GM19324 (cell line): ENCODE measurements around the gene SNRNP25.
A peak's percentile ranks its signal among the peaks of the same experiment; 100 is the strongest.

ENCODE experiments used
- ATAC-seq: cut with Tn5 transposase; IDR thresholded peaks from one replicate; pipeline ENCODE4 v1.9.1; 2021; ENCODE audit warnings: mild to moderate bottlenecking, moderate library complexity; ENCODE audit not compliant: unreplicated experiment, low FRiP score

SNRNP25 gene

DNA sequence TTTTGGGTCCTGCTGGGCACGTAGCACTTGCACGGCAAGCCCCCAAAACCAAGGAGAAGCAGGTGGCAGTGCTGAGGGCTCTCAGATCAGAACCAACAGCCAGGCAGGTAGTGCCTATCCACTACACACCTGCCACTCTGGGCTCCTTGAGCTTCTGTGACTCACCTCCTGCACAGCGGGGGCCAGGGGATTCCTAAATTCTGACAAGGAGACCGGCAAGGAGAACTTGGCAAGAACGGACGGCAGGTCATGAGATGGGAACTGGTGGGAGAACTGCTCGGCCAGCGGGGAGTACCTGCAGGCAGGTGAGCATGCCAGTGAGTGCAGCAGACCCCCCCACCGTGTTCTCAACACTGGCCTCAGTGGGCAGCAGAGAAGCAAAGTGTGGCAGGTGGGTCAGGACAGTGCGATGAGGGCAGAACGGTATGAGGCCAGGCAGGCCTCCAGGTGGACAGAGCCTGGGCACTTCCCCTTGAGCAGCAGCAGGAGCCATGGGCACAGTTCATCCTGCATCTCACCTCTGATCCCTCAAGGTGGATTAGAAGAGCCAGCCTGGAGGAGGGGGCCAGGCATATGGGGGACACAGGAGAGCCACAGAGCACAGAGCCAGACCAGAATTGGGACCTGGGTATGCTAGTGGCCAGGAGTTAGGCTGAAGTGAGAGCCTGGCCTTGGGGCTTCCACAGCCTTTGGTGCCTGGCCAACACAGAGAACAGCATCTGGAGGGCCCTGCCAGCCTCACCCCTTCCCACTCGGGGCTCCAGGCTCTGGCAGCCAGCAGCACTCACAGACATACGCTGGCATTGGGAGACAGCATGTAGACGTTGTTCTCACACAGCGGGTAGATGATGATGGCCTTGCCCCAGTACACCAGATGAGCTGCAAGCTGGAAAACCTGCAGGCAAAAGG lies 39.1 kb downstream of the SNRNP25 start:
- ATAC-seq: no peak

DNA sequence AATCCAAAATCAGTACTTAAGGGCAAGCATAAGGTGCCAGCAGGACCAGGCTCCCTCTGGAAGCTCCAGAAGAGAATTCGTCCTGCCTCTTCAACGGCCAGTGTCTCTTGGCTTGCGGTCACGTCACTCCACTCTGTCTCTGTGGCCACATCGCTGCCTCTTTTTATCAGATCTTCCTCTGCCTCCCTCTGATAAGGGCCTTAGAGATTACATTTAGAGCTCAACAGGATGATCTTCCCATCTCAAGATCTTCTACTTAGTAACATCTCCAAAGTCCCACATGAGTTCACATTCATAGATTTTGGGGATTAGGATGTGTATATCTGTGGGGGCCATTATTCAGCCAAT lies 41.3 kb downstream of the SNRNP25 start:
- no peak for ATAC-seq

DNA sequence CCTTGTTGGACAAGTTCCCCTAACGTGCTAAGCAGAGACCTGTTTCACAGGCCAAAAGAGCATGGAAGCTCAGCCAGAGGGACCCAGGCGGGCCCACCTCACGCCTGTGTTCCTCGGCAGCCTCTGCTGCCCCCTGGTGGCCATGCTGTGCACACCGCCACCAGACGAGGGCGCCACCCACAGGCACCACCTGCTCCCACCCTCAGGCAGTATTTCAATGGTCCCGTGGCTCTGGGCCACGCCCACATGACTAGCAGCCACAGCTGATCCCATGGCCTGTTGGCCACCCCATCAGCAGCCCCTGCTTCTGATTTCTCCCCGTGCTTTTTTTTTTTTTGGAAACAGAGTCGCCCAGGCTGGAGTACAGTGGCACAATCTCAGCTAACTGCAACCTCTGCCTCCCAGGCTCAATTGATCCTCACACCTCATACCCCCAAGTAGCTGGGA lies 43.3 kb downstream of the SNRNP25 start:
- peak; percentile 50 for ATAC-seq

DNA sequence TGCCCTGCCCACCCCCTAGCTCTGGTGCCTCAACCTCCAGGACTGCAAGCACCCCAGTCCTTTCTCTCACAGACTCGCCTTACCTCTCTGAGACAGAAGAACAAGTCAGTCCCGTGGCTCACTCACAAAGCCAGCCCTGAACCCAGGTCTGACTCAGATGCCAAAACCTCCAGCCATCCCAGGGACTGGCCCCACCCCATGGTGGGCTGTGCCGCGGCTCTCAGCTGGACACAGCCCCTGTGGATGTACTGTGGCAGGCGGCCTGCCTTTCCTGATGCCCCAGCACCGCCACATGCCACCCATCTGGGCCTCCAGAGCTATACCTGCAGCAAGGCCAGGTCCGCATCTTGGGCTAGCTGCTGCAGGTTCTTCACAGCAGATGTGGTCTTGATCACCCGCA lies 44.2 kb downstream of the SNRNP25 start:
- no peak for ATAC-seq

DNA sequence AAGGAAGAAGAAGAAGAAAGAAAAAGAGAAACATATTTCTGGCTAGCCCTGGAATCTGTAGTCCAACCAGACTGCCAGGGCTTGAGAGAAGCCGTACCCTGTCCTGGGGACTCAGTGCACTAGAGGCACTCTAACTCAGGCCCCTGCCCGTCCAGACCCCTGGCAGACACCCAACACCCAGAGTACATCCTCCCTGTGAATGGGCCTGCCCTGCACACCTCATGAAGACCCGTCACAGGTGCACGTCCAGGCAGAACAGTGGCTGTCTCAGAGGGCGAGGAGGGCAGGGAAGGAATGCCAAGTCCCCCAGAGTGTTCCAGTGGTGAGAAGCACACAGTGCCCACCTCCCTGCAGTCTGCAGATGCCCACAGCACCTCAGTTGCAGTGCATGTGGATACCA lies 47.4 kb downstream of the SNRNP25 start:
- no peak for ATAC-seq

DNA sequence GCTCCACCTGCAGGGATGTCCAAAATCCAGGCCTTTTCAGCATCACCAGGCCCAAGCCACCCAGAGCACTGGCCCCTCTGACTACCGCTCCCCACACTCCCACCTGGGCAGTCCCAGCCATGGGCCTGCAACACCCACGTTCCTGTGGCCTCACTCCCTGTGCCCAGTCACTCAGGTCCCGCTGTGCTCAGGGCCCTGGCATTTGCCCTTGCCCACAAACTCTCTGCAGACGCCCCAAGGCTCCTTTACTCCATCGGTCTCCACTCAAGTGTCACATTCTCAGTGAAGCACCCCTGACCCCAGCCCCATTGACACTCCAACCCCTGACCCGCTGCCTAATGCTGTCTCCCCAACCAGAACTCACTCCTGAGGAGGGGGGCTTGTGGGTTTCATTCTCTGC lies 48.0 kb downstream of the SNRNP25 start:
- ATAC-seq: no peak

DNA sequence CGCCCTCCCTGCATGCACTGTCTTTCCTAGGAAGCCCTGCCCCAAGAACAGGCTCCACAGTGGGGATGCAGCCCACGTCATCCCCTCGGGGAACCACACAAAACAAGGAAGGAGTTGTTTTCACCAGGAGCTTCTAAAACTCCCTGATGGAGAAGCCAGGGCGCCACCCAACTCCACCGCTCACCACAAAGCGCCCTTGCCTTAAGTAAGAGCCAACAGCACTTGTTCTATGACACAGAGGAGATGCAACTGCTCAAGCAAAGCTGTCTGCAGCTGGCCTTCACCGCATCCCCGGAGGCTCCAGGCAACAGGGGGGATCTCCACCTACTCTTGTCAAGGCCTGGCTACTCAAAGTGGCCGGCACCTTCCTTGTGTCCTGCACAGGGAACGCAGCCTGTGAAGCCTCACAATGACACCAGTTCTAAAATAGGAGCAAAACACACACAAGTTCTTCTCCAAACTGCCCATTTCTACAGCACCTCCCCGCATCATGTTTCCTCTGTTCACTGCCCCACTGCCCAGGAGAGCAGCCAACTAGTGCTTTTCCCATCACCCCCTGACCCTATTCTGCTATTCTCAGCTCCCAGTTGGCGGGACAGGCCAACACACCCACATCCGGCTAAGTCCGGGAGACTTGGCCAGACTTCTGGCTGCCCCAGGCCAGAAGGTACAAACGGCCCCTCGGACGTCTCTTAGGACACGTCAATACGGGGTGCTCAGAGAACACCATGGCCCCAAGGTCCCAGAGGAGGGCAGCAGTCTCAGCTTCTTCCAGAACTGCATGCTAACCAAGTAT lies 48.6 kb downstream of the SNRNP25 start:
- no peak for ATAC-seq

DNA sequence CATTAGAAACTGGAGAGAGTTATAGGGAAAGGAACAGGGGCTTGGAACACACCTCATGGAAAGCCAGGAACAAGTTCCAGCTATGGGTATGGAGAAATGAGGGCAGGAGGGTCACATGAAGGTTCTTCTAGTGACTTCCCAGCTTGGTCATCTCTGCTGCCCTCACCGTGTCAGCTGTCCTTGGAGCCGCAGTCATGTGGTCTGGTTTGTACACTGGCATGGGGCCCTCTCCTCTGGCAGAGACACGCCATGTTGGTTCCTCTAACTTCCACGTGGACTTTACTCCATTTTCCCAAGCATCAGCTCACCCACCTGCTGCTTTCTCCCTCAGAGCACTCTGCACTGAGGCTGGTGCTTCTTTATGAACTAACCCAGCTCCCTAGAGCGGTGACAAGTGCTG lies 50.7 kb downstream of the SNRNP25 start:
- no peak for ATAC-seq

DNA sequence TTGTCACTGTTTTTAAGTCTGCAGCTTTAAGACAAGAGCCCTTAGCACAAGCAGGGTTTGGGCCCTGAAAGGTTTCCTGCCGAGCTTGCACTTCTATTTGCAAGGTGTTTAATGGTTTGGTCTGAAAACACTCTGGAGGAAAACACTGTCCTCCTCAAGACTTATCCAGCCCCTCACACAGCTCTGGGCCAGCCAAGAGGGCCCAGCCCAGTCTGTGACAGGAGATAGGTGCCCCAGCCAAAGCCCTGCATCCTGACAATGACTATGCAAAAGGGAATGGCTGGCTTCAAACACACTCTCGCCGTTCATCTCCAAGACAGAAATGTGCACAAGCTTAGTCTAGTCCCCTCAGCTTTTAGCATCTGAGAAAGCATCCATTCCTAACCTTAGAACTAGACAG lies 51.3 kb downstream of the SNRNP25 start:
- no peak for ATAC-seq

DNA sequence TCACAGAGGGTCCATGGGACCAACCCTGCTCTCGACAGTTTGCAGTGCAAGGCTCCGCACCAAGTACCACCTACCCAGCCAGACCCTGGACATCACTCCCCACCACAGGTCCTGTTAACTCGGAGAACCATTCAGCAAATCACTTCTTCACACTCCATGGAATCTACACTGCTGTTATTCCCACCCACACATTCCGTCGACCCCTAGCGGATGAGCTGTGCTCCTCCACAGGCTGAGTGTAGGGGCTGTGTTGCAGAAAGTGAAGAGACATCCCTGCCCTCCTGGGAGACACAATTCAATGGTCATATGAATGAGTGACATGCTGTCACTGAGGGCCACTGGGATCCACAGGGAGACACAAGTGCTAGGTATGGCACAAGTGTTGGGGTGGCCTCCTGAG lies 51.9 kb downstream of the SNRNP25 start:
- ATAC-seq: no peak

DNA sequence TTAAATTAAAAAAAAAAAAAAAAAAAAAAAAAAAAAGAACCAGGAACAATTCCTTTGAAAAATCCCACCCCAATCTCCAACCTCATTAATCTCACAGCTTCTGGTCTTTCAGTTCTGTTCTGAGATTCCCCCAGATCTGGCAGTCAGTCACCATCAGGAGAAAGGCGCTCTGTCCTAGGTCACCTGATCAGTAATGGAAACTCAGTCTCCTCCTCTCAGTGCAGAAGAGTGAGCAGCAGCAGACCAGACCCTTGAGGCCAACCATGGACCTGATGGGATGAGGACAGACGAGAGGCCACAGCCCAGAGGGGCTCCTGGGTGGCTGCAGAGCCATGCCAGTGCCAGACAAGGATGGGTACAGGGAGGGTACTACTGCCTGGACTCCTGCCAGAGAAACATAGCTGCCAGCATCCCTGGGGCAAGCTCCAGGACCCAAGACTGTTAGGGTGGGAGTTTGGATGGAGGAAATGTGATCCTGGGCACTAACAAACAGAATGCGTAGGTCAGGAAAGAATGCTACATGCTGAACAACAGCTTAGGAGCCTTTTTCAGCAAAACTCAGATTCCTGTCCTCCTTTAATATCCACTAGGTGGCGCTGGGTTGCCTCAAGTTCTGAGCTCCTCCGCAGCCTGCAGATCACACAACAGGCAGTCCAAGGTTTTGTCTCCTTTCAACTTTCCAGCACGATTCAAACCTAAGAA lies 53.1 kb downstream of the SNRNP25 start:
- ATAC-seq: no peak
